CD4-positive, alpha-beta T cell treated with Interleukin-4 for 1 hour (primary cell): ENCODE results near the gene IRF2.
"Not testable (repeated sequence)": the region's sequence is repeated elsewhere in the genome, so short reads cannot be mapped to it uniquely, and the experiment has no call there.

ENCODE experiments used
- DNase-seq, 2 donors: peaks; one replicate each; pipeline ENCODE4 v3.0.0-alpha.2; 2020 to 2022

Gene IRF2

GRCh38 chr4:184385705-184386141 is 88.6 kb downstream of the IRF2 start:
- peak in 1 of 2 donors; percentile 34 for DNase-seq

- DNase-seq: no peak
Measured at GRCh38 chr4:184384810-184385557, 89.4 kb downstream of the IRF2 start.

- peak; percentile 28 to 33 for DNase-seq
Measured at GRCh38 chr4:184384056-184384809, 90.1 kb downstream of the IRF2 start.

GRCh38 chr4:184383497-184384055 is 90.8 kb downstream of the IRF2 start:
- DNase-seq: no peak

GRCh38 chr4:184382189-184382846 is 92.0 kb downstream of the IRF2 start:
- DNase-seq: no peak

GRCh38 chr4:184380707-184381106 is 93.6 kb downstream of the IRF2 start:
- DNase-seq: no peak

GRCh38 chr4:184380214-184380613 is 94.1 kb downstream of the IRF2 start:
- DNase-seq: not testable (repeated sequence)

- no peak for DNase-seq
Measured at GRCh38 chr4:184376923-184377322, 97.4 kb downstream of the IRF2 start.

GRCh38 chr4:184376126-184376838 is 98.1 kb downstream of the IRF2 start:
- DNase-seq: no peak

- peak in 1 of 2 donors; percentile 20 for DNase-seq
Measured at GRCh38 chr4:184375623-184376022, 98.7 kb downstream of the IRF2 start.

- no peak for DNase-seq
Measured at GRCh38 chr4:184375027-184375426, 99.3 kb downstream of the IRF2 start.

- DNase-seq: no peak
Measured at GRCh38 chr4:184373886-184374405, 100.4 kb downstream of the IRF2 start.

GRCh38 chr4:184371390-184371787 is 103.0 kb downstream of the IRF2 start:
- no peak for DNase-seq

- no peak for DNase-seq
Measured at GRCh38 chr4:184370711-184371389, 103.5 kb downstream of the IRF2 start.

GRCh38 chr4:184369871-184370270 is 104.5 kb downstream of the IRF2 start:
- DNase-seq: no peak

- DNase-seq: no peak
Measured at GRCh38 chr4:184368731-184369130, 105.6 kb downstream of the IRF2 start.

- no peak for DNase-seq
Measured at GRCh38 chr4:184368290-184368689, 106.1 kb downstream of the IRF2 start.

GRCh38 chr4:184364100-184364921 is 110.0 kb downstream of the IRF2 start:
- DNase-seq: no peak

- DNase-seq: no peak
Measured at GRCh38 chr4:184363258-184363657, 111.1 kb downstream of the IRF2 start.

GRCh38 chr4:184362396-184362795 is 112.0 kb downstream of the IRF2 start:
- no peak for DNase-seq

- no peak for DNase-seq
Measured at GRCh38 chr4:184361443-184361842, 112.9 kb downstream of the IRF2 start.
